IMR-90 (cell line): ENCODE results near the gene FBXW11.

Experiments
- BHLHE40 ChIP-seq: fragments of 150-350 bp; IDR thresholded peaks from 2 replicates; pipeline ENCODE4 v1.6.1; 2016; ENCODE audit warnings: mild to moderate bottlenecking, low read depth, low read length
- CEBPB ChIP-seq: IDR thresholded peaks from 2 replicates; pipeline ENCODE4 v1.6.1; 2012; ENCODE audit warnings: low read depth, low read length, improper control_type of control experiment
- CHD1 ChIP-seq: IDR thresholded peaks from 2 replicates; pipeline ENCODE4 v1.6.1; 2012; ENCODE audit warnings: low read depth, low read length, improper control_type of control experiment
- MAZ ChIP-seq: IDR thresholded peaks from 2 replicates; pipeline ENCODE4 v1.6.1; 2012; ENCODE audit warnings: low read depth, mild to moderate bottlenecking, low read length, improper control_type of control experiment, moderate library complexity, borderline replicate concordance
- POLR2A ChIP-seq: IDR thresholded peaks from 2 replicates; pipeline ENCODE4 v1.6.1; 2012; ENCODE audit warnings: mild to moderate bottlenecking, low read depth, low read length
- RAD21 ChIP-seq: IDR thresholded peaks from 2 replicates; pipeline ENCODE4 v1.6.1; 2012; ENCODE audit warnings: low read length, improper control_type of control experiment
- RCOR1 ChIP-seq: IDR thresholded peaks from 2 replicates; pipeline ENCODE4 v1.6.1; 2012; ENCODE audit warnings: mild to moderate bottlenecking, low read length, improper control_type of control experiment; ENCODE audit not compliant: insufficient replicate concordance
- RFX5 ChIP-seq: IDR thresholded peaks from 2 replicates; pipeline ENCODE4 v1.8.0; 2012; ENCODE audit warnings: low read depth, mild to moderate bottlenecking, low read length, moderate library complexity
- SMC3 ChIP-seq: fragments of 150-350 bp; IDR thresholded peaks from 2 replicates; pipeline ENCODE4 v1.6.1; 2016; ENCODE audit warnings: low read depth, mild to moderate bottlenecking, antibody characterized with exemption, low read length, moderate library complexity
- TF ChIP-seq, protein P1 (sequence below): conservative IDR thresholded peaks from 2 replicates; pipeline ENCODE4 v1.5.1; 2012; ENCODE audit warnings: mild to moderate bottlenecking, low read depth, low read length, improper control_type of control experiment
- TF ChIP-seq, protein P2 (sequence below): fragments of 150-350 bp; IDR thresholded peaks from 2 replicates; pipeline ENCODE4 v1.6.1; 2017; ENCODE audit warnings: mild to moderate bottlenecking, antibody characterized with exemption, low read length, low read depth

DNA sequence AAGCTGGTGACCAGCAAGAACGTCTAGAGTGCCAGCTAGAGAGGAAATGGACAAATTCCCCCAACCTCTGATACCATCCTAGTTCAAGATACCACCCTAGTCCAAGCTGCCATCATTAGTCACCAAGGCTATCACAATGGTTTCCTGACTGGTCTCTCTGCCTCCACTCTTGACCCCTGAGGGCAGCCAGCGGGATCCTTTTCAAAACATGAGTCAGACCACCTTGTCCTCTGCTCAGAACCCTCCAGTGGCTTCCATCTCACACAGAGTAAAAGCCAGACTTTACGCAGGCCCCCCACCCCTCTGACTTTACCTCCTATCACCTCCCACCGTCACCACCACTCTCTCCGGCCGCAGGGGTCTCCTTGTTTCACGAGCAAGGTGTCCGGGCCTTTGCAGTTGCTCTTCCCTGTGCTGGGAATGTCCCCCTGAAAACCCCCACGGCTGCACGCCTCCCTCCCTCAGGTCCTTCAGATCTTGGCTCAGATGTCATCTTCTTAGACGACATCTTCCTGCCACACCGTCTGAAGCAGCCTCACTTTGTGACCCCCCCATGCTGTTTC, 42.2 kb upstream of the FBXW11 start:
- TF ChIP-seq POLR2A, result no peak
- no peak for TF ChIP-seq CEBPB
- TF ChIP-seq, protein P1, sequence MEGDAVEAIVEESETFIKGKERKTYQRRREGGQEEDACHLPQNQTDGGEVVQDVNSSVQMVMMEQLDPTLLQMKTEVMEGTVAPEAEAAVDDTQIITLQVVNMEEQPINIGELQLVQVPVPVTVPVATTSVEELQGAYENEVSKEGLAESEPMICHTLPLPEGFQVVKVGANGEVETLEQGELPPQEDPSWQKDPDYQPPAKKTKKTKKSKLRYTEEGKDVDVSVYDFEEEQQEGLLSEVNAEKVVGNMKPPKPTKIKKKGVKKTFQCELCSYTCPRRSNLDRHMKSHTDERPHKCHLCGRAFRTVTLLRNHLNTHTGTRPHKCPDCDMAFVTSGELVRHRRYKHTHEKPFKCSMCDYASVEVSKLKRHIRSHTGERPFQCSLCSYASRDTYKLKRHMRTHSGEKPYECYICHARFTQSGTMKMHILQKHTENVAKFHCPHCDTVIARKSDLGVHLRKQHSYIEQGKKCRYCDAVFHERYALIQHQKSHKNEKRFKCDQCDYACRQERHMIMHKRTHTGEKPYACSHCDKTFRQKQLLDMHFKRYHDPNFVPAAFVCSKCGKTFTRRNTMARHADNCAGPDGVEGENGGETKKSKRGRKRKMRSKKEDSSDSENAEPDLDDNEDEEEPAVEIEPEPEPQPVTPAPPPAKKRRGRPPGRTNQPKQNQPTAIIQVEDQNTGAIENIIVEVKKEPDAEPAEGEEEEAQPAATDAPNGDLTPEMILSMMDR, result no peak
- TF ChIP-seq CHD1, result no peak
- TF ChIP-seq SMC3, result no peak
- TF ChIP-seq, protein P2, sequence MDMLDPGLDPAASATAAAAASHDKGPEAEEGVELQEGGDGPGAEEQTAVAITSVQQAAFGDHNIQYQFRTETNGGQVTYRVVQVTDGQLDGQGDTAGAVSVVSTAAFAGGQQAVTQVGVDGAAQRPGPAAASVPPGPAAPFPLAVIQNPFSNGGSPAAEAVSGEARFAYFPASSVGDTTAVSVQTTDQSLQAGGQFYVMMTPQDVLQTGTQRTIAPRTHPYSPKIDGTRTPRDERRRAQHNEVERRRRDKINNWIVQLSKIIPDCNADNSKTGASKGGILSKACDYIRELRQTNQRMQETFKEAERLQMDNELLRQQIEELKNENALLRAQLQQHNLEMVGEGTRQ, result no peak
- no peak for TF ChIP-seq RFX5
- no peak for TF ChIP-seq RAD21
- TF ChIP-seq RCOR1, result no peak
- no peak for TF ChIP-seq BHLHE40
- TF ChIP-seq MAZ, result no peak
